OCI-LY1 (cell line): ENCODE data around the gene RPS6KA2.

Source experiments
- EZH2 ChIP-seq: fragments of 200-600 bp; sonication (generic), shearing (Covaris generic); IDR thresholded peaks from 2 replicates; pipeline ENCODE4 v1.8.0; 2017; ENCODE audit warnings: borderline replicate concordance, mixed run types, mild to moderate bottlenecking, antibody characterized with exemption, low read length, moderate library complexity, mixed read lengths
- TF ChIP-seq, protein P1 (sequence below): fragments of 200-600 bp; sonication (generic), shearing (Covaris generic); IDR thresholded peaks from 2 replicates; pipeline ENCODE4 v1.5.1; 2017; ENCODE audit warnings: mild to moderate bottlenecking, antibody characterized with exemption, low read length, moderate library complexity, mixed read lengths

DNA sequence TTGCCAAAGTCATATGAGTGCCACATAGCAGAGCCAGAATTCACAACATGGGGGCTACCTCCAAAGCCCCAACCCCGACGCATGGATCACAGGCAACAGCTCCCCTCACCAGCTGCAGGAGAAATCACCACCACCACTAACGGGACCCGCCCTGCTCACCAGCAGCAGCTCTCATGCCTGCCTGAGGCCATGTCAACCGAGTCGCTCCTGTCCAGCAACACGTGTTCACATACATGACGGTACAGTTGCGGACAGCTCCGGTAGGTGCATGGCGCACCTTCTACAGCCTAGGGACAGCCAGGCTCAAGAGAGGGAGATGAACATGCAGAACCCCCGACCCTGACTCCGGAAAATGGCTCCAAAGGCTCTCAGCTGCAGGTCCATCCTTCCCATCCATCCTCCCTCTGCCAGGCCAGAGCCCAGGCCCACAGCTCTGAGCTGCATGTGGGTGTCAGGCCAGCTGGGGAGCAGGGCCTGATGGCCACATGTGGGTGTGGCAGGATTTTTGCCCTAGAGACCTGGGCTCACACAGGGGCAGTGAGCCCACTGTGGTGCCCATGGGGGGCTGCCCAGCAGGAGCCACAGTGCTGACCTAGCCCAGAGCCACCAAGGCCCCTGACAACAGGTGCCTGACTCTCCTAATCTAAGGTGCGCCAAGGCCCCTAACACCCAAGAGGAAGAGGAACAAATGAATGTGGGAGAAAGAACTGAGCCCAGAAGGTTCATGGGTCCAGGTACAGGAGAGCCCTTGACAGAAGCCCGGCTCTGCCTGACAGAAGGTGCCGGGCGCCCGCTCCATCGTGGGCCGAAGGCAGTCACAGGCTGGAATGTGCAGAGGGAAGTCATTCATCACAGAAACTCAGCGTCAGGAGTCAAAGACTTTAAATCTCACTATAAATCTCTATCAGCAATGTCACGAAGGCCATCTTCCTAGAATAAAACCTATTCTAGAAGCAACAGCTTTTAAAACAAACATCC, 10.5 kb downstream of the RPS6KA2 start:
- TF ChIP-seq, protein P1, sequence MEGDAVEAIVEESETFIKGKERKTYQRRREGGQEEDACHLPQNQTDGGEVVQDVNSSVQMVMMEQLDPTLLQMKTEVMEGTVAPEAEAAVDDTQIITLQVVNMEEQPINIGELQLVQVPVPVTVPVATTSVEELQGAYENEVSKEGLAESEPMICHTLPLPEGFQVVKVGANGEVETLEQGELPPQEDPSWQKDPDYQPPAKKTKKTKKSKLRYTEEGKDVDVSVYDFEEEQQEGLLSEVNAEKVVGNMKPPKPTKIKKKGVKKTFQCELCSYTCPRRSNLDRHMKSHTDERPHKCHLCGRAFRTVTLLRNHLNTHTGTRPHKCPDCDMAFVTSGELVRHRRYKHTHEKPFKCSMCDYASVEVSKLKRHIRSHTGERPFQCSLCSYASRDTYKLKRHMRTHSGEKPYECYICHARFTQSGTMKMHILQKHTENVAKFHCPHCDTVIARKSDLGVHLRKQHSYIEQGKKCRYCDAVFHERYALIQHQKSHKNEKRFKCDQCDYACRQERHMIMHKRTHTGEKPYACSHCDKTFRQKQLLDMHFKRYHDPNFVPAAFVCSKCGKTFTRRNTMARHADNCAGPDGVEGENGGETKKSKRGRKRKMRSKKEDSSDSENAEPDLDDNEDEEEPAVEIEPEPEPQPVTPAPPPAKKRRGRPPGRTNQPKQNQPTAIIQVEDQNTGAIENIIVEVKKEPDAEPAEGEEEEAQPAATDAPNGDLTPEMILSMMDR, result no peak
- no peak for TF ChIP-seq EZH2
